ENCODE measurements around the gene CYB5RL. TPM values are rescaled to one million over a fixed set of nuclear protein-coding genes. Genes with fewer than 3 reads are reported as not detected.
A peak's percentile ranks its signal among the peaks of the same experiment; 100 is the strongest.

CYB5RL gene
- total and polyA plus RNA-seq, 2 of the 13 experiments (the other 11 are each of a cell fraction or from before 2014, with no cell fraction given): 3.7 to 5.0 TPM

- TF ChIP-seq KLF15 (CRISPR knock-in tag; IDR thresholded peaks at IDR 0.05; ENCODE audit: borderline replicate concordance): no peak
- no peak for TF ChIP-seq SP1 (IDR thresholded peaks at IDR 0.05)
- TF ChIP-seq SP1 (CRISPR knock-in tag; IDR thresholded peaks at IDR 0.05): no peak
- TF ChIP-seq DMAP1 (CRISPR knock-in tag; IDR thresholded peaks at IDR 0.05): no peak
- no peak for TF ChIP-seq ZNF3 (CRISPR knock-in tag; IDR thresholded peaks at IDR 0.05)
- no peak for TF ChIP-seq REST (IDR thresholded peaks at IDR 0.05; ENCODE audit: borderline replicate concordance in 1 of 2, low read depth in 1 of 2, low read length in 2 of 2)
- TF ChIP-seq HDAC2 (CRISPR knock-in tag; IDR thresholded peaks at IDR 0.05): 0 out of 2 replicates have a peak, but pooled peaks have one; percentile 24
- TF ChIP-seq BORCS8-MEF2B (CRISPR knock-in tag; IDR thresholded peaks at IDR 0.05): no peak
- TF ChIP-seq PRMT3 (CRISPR knock-in tag; IDR thresholded peaks at IDR 0.05; ENCODE audit: borderline replicate concordance, low read depth): no peak
- TF ChIP-seq NCOR1 (IDR thresholded peaks at IDR 0.05; ENCODE audit: borderline replicate concordance, low read length): no peak
- TF ChIP-seq ZNF432 (CRISPR knock-in tag; IDR thresholded peaks at IDR 0.05; ENCODE audit: borderline replicate concordance): no peak
- no peak for TF ChIP-seq NFYC (CRISPR knock-in tag; IDR thresholded peaks at IDR 0.05)
- no peak for TF ChIP-seq ZNF788 (CRISPR knock-in tag; IDR thresholded peaks at IDR 0.05; ENCODE audit: borderline replicate concordance)
- TF ChIP-seq GLI4 (CRISPR knock-in tag; IDR thresholded peaks at IDR 0.05; ENCODE audit: borderline replicate concordance): no peak
- TF ChIP-seq SMYD3 (CRISPR knock-in tag; IDR thresholded peaks at IDR 0.05): no peak
- TF ChIP-seq TOPORS (CRISPR knock-in tag; IDR thresholded peaks at IDR 0.05): no peak
- no peak for TF ChIP-seq ZBTB2 (CRISPR knock-in tag; IDR thresholded peaks at IDR 0.05; ENCODE audit: low read depth)
- TF ChIP-seq SIX1 (CRISPR knock-in tag; IDR thresholded peaks at IDR 0.05; ENCODE audit: borderline replicate concordance): peak; percentile 62; the same call in 1 of the 2 replicates
- no peak for TF ChIP-seq ZFP1 (CRISPR knock-in tag; IDR thresholded peaks at IDR 0.05)
- no peak for TF ChIP-seq POLR2G (IDR thresholded peaks at IDR 0.05; ENCODE audit: low read depth, low read length)
- no peak for TF ChIP-seq PRPF4 (IDR thresholded peaks at IDR 0.05; ENCODE audit: low read depth, low read length, poor library complexity, severe bottlenecking)
- TF ChIP-seq FOXM1 (CRISPR knock-in tag; IDR thresholded peaks at IDR 0.05): no peak
- TF ChIP-seq ZNF570 (CRISPR knock-in tag; IDR thresholded peaks at IDR 0.05; ENCODE audit: borderline replicate concordance): no peak
- no peak for TF ChIP-seq NR2C2 (CRISPR knock-in tag; IDR thresholded peaks at IDR 0.05; ENCODE audit: borderline replicate concordance)
- TF ChIP-seq SATB2 (CRISPR knock-in tag; IDR thresholded peaks at IDR 0.05): no peak
Measured at GRCh38 chr1:54153535-54154439, 46.0 kb downstream of the CYB5RL start (continued).
